ENCODE measurements around the gene DPP10. TPM values are rescaled to one million over a fixed set of nuclear protein-coding genes. Genes with fewer than 3 reads are reported as not detected.

DPP10 gene
- total and polyA plus RNA-seq, 2 of the 13 experiments (the other 11 are each of a cell fraction or from before 2014, with no cell fraction given), result 0.95 to 1.7 TPM

GRCh38 chr2:114609801-114610200 is 167.4 kb downstream of the DPP10 start:
- H3K79me2 ChIP-seq (ENCODE audit: insufficient read depth, low read length), result no peaks in the 10 kb centered on the region
- in situ Hi-C loops (cut with HindIII; ENCODE audit: extremely low pct_ligation_motif_present, low pct_unique_long_range_greater_than_20kb) (no loop called here), intact Hi-C loops (cut with micrococcal nuclease; ENCODE audit: unreplicated experiment) (no loop called here)
- POLR2A ChIA-PET, result no interaction called here
- no peaks in the 10 kb centered on the region for H3K27me3 ChIP-seq (ENCODE audit: control insufficient read depth in 1 of 2, insufficient read depth in 2 of 2, low read length in 2 of 2)
- WGBS (ENCODE audit: low lambda C conversion rate), result 24% methylated on average over 8 of the region's 8 CpGs
- BruUV-seq (replicated peaks), result no TSS peak
- no peaks in the 10 kb centered on the region for H3K9me3 ChIP-seq (ENCODE audit: low read length)
- no peak for DNase-seq (ENCODE audit: low spot score)
- no peak overlapping the region for H3K4me3 ChIP-seq (replicated peaks in 1 of 3; ENCODE audit: insufficient read depth in 1 of 3, low read depth in 2 of 3, low read length in 3 of 3)
- H2AFZ ChIP-seq (ENCODE audit: low read length), result no peak overlapping the region
- H4K20me1 ChIP-seq (ENCODE audit: insufficient read depth, low read length), result no peaks in the 10 kb centered on the region
- H3K36me3 ChIP-seq (replicated peaks in 1 of 2; ENCODE audit: control insufficient read depth in 1 of 2, insufficient read depth in 2 of 2, low read length in 2 of 2), result no peaks in the 10 kb centered on the region
- no peak overlapping the region for H3K9ac ChIP-seq (ENCODE audit: insufficient read depth, low read depth, low read length)
- H3K27ac ChIP-seq (ENCODE audit: extremely low read length, insufficient read depth, low read length), result no peak overlapping the region
- no peaks in the 10 kb centered on the region for H3K4me1 ChIP-seq (ENCODE audit: insufficient read depth, low read length)
- no peak overlapping the region for H3K4me2 ChIP-seq (ENCODE audit: low read depth, low read length)
- CTCF ChIA-PET (ENCODE audit: low intra/inter-chr PET ratio, low total read pairs), result no interaction called here
- no peak for FAIRE-seq
- ATAC-seq, result no peak
- TF ChIP-seq SIN3B (IDR thresholded peaks at IDR 0.05; ENCODE audit: low read length) (no peak), SMYD3 (CRISPR knock-in tag; IDR thresholded peaks at IDR 0.05) (no peak), NAIF1 (CRISPR knock-in tag; IDR thresholded peaks at IDR 0.05; ENCODE audit: borderline replicate concordance) (no peak), ZNF143 (CRISPR knock-in tag; IDR thresholded peaks at IDR 0.05) (no peak), MLX (CRISPR knock-in tag; IDR thresholded peaks at IDR 0.05) (no peak), ZNF580 (CRISPR knock-in tag; IDR thresholded peaks at IDR 0.05; ENCODE audit: borderline replicate concordance, low read depth) (no peak), TCF7L2 (IDR thresholded peaks at IDR 0.05; ENCODE audit: low read depth, low read length) (no peak), SRSF1 (optimal IDR thresholded peaks at IDR 0.05; ENCODE audit: low read depth, low read length) (no peak), ZNF256 (CRISPR knock-in tag; conservative IDR thresholded peaks at IDR 0.05) (no peak), ZNF605 (CRISPR knock-in tag; IDR thresholded peaks at IDR 0.05) (no peak)

- Histone ChIP-seq H3K79me2 (ENCODE audit: insufficient read depth, low read length) (no peaks in the 10 kb centered on the region), H3K27ac (ENCODE audit: extremely low read length, insufficient read depth, low read length) (no peak overlapping the region), H2AFZ (ENCODE audit: low read length) (no peak overlapping the region), H4K20me1 (ENCODE audit: insufficient read depth, low read length) (no peaks in the 10 kb centered on the region), H3K9ac (ENCODE audit: insufficient read depth, low read depth, low read length) (no peak overlapping the region), H3K36me3 (replicated peaks in 1 of 2; ENCODE audit: control insufficient read depth in 1 of 2, insufficient read depth in 2 of 2, low read length in 2 of 2) (no peaks in the 10 kb centered on the region), H3K27me3 (ENCODE audit: control insufficient read depth in 1 of 2, insufficient read depth in 2 of 2, low read length in 2 of 2) (no peaks in the 10 kb centered on the region), H3K9me3 (ENCODE audit: low read length) (no peaks in the 10 kb centered on the region), H3K4me3 (replicated peaks in 1 of 3; ENCODE audit: insufficient read depth in 1 of 3, low read depth in 2 of 3, low read length in 3 of 3) (no peak overlapping the region), H3K4me2 (ENCODE audit: low read depth, low read length) (no peak overlapping the region), H3K4me1 (ENCODE audit: insufficient read depth, low read length) (no peaks in the 10 kb centered on the region)
- POLR2A ChIA-PET, result no interaction called here
- no TSS peak for BruUV-seq (replicated peaks)
- ATAC-seq (no peak), FAIRE-seq (no peak), DNase-seq (ENCODE audit: low spot score) (no peak)
- 17% methylated on average over 7 of the region's 7 CpGs for WGBS (ENCODE audit: low lambda C conversion rate)
- in situ Hi-C loops (cut with HindIII; ENCODE audit: extremely low pct_ligation_motif_present, low pct_unique_long_range_greater_than_20kb), result no loop called here
- intact Hi-C loops (cut with micrococcal nuclease; ENCODE audit: unreplicated experiment), result no loop called here
- CTCF ChIA-PET (ENCODE audit: low intra/inter-chr PET ratio, low total read pairs), result no interaction called here
- TF ChIP-seq THYN1 (CRISPR knock-in tag; IDR thresholded peaks at IDR 0.05; ENCODE audit: borderline replicate concordance, low read depth) (no peak), ZEB1 (IDR thresholded peaks at IDR 0.05; ENCODE audit: insufficient replicate concordance, low read depth) (no peak), DDIT3 (CRISPR knock-in tag; IDR thresholded peaks at IDR 0.05) (no peak), ZKSCAN1 (IDR thresholded peaks at IDR 0.05; ENCODE audit: low read length) (no peak)
Observed at GRCh38 chr2:114610677-114611076, 168.2 kb downstream of the DPP10 start.

Measured in HepG2 (cell line).